ENCODE measurements around the gene STK32B.
"Not testable (repeated sequence)": the region's sequence is repeated elsewhere in the genome, so short reads cannot be mapped to it uniquely, and the experiment has no call there.

The STK32B gene

GRCh38 chr4:5280069-5280468 lies 228.8 kb downstream of the STK32B start:
- not testable (repeated sequence) for DNase-seq

- no peak for DNase-seq
These were observed 229.5 kb downstream of the STK32B start for GRCh38 chr4:5280828-5281227.

- no peak for DNase-seq
These were observed 232.6 kb downstream of the STK32B start for GRCh38 chr4:5283837-5284236.

GRCh38 chr4:5284517-5284916 lies 233.2 kb downstream of the STK32B start:
- no peak for DNase-seq

- no peak for DNase-seq
These were observed 240.8 kb downstream of the STK32B start for GRCh38 chr4:5292101-5292500.

- not testable (repeated sequence) for DNase-seq
These were observed 246.9 kb downstream of the STK32B start for GRCh38 chr4:5298000-5298787.

- no peak for DNase-seq
These were observed 249.0 kb downstream of the STK32B start for GRCh38 chr4:5300283-5300682.

- DNase-seq = no peak
These were observed 256.6 kb downstream of the STK32B start for GRCh38 chr4:5307928-5308327.

GRCh38 chr4:5322321-5322720 lies 271.0 kb downstream of the STK32B start:
- no peak for DNase-seq

GRCh38 chr4:5330339-5330989 lies 279.2 kb downstream of the STK32B start:
- no peak for DNase-seq

- no peak for DNase-seq
These were observed 286.5 kb downstream of the STK32B start for GRCh38 chr4:5337731-5338130.

GRCh38 chr4:5338531-5338930 lies 287.3 kb downstream of the STK32B start:
- no peak for DNase-seq

GRCh38 chr4:5340991-5341451 lies 289.7 kb downstream of the STK32B start:
- no peak for DNase-seq

GRCh38 chr4:5341526-5341925 lies 290.2 kb downstream of the STK32B start:
- DNase-seq = no peak

- no peak for DNase-seq
These were observed 304.6 kb downstream of the STK32B start for GRCh38 chr4:5355846-5356245.

GRCh38 chr4:5357870-5358269 lies 306.6 kb downstream of the STK32B start:
- DNase-seq = no peak

GRCh38 chr4:5361968-5362367 lies 310.7 kb downstream of the STK32B start:
- no peak for DNase-seq

GRCh38 chr4:5364406-5364805 lies 313.1 kb downstream of the STK32B start:
- no peak for DNase-seq

GRCh38 chr4:5365071-5366008 lies 314.1 kb downstream of the STK32B start:
- DNase-seq = peak; percentile 2

GRCh38 chr4:5366009-5366386 lies 314.7 kb downstream of the STK32B start:
- no peak for DNase-seq

GRCh38 chr4:5366421-5366820 lies 315.1 kb downstream of the STK32B start:
- no peak for DNase-seq

- no peak for DNase-seq
These were observed 317.1 kb downstream of the STK32B start for GRCh38 chr4:5368426-5368825.

- no peak for DNase-seq
These were observed 319.0 kb downstream of the STK32B start for GRCh38 chr4:5370286-5370685.

Data from NCI-H69 (cell line).